ENCODE results near the gene HTR1D.
"Not testable (repeated sequence)": the region's sequence is repeated elsewhere in the genome, so short reads cannot be mapped to it uniquely, and the experiment has no call there.

Gene HTR1D, protein sequence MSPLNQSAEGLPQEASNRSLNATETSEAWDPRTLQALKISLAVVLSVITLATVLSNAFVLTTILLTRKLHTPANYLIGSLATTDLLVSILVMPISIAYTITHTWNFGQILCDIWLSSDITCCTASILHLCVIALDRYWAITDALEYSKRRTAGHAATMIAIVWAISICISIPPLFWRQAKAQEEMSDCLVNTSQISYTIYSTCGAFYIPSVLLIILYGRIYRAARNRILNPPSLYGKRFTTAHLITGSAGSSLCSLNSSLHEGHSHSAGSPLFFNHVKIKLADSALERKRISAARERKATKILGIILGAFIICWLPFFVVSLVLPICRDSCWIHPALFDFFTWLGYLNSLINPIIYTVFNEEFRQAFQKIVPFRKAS

DNA sequence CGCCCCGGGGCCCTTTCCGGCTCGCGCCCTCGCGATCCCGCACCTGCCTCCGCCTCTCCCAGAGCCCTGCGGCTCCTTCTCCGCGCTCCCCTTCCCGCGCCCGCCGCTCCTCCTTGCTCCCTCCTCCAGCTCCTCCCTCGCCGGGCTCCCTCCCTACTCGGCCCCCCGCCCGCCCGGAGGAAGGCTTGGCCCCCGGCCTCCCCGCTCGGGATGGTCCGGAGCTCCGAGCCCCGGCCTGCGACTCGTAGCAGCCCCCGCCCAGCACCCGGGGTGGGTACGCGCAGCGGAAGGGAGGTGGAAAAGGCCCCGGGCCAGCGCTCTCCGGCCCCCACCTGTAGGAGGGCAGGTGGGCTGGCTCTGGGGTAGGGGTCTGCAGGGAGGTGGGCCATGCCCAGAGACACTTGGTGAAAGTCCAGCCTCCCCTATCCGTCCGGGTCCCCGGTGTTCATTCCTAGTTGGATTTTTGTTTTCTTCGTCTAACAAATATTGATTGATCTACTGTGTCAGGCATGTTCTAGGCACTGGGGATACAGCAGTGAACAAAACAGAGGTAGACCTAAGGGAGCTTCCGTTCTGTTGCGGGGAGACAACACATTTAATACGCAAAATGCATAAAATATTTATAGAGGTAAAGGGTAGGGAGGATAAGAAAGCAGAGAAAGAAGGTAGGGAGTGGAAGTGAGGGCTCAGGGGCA is at the start of gene HTR1D:
TSS of gene HTR1D (minus strand) at position 82 of the 695 bp plus-strand sequence. CDS start 23,283 bp downstream, outside the sequence.
- DNase-seq: no peak

DNA sequence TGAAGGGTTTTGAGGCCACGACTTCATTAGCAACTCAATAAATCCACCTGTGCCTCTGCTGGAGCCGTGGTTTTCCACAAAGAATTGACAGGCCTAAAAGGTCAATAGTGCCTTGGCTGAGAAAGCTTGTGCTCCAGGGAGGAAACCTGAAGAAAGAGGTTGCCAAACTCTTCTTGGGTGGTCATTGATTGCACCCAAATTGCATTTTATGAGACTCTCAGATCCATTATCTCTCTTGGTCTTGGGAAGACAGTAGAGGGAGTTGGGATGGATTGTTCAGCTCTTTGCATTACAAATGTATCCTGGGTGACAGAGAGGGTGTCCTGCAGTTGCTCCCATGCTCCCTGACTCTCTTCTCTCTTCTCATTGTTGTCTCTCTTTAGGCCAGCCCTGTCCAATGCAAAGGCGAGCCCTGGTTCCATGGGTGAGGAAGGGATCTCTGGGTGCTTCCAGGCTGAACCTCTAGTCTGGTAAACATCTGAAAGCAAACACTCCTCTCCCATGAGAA is 46.1 kb upstream of the HTR1D start:
- no peak for DNase-seq

DNA sequence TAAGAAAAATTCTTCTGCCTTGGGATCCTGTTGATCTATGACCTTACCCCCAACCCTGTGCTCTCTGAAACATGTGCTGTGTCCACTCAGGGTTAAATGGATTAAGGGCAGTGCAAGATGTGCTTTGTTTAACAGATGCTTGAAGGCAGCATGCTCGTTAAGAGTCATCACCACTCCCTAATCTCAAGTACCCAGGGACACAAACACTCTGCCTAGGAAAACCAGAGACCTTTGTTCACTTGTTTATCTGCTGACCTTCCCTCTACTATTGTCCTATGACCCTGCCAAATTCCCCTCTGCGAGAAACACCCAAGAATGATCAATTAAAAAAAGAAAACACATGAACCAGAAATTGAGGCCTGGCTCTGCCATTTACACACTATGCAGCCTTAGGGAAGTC is 40.8 kb upstream of the HTR1D start:
- not testable (repeated sequence) for DNase-seq

DNA sequence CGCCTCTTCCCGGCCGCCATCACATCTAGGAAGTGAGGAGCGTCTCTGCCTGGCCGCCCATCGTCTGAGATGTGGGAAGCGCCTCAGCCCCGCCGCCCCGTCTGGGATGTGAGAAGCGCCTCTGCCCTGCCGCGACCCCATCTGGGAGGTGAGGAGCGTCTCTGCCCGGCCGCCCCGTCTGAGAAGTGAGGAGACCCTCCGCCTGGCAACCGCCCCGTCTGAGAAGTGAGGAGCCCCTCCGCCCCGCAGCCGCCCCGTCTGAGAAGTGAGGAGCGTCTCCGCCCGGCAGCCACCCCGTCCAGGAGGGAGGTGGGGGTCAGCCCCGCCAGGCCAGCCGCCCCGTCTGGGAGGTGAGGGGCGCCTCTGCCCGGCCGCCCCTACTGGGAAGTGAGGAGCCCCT is 40.1 kb upstream of the HTR1D start:
- DNase-seq: not testable (repeated sequence)

DNA sequence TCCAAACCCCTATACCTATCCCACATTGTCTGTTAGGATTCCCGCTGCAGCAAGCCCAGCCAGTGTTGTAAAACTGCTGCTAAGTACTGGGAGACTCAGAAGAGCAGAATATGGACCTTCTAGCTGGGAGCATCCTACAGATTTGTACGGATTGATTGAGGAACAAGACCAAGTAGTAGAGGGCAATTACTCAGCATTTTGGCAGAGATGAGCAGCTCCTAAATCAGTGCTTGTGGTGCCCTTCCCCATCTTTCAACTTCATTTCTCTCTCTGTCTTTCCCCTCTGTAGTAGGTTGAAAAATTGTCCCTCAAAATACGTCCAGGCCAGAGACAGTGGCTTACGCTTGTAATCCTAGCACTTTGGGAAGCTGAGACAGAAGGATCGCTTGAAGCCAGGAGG is 37.3 kb upstream of the HTR1D start:
- no peak for DNase-seq

DNA sequence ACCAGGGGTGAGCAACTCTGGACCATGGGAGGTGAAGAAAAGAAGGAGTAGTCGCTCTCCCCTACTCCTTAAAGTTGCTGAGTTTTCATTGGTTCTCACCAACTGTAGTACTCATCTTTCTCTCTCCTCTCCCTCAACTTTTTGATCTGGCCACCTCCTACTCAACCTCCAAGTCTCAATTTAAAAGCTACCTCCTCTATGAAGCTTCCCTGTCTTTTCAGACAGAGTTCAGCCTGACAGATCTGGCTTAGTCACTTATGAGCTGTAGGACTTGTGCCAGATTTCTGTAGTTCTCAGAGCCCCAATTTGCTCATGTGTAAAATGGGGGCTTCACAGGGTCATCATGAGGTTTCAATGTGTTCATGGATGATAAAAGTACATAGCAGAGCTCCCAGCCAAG is 34.5 kb upstream of the HTR1D start:
- no peak for DNase-seq

DNA sequence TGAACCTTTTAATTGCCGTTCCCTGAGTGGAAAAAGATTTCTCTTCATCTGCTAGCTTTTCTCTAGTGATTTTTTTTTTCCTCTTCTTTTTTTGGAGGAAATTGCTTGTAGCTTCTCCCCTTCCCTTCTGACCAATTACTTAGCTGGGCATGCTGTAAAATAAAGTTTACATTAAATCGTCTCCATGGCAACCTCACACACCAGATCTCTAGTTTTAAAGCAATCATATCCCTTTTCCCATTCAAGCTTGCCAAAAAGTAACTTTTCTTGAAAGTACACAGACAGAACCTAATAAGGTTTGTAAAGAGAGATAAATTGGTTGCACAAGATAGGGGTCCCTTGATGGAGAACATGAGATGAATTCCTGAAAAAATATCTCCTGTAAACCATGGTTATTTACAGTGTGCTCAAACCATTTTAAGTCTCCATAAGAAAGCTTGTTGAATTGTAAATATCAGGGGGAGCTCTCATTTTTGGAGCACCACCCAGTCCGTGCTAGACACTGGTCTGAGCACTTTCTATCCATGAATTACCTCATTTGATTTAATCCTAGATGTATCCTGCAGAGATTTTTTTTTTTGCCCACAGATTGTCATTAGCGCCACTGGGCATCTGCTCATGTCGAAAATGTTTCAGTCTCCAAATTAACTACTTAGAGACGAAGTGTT is 32.6 kb upstream of the HTR1D start:
- no peak for DNase-seq

DNA sequence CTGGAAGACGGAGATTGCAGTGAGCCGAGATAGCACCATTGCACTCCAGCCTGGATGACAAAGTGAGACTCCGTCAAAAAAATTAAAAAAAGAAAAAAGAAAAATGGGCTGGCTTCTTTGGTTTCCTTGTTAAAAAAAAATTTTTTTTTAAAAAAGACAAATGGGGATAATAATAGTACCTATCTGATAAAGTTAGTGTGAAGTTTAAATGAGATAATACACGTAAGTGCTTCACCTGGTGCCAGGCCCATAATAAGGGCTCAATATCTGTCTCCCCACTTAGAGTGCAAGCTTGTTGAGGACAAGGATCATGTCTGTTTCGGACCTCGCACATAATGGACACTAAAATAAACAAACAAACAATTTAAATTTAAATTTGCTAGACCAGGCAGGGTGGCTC is 30.0 kb upstream of the HTR1D start:
- DNase-seq: no peak

DNA sequence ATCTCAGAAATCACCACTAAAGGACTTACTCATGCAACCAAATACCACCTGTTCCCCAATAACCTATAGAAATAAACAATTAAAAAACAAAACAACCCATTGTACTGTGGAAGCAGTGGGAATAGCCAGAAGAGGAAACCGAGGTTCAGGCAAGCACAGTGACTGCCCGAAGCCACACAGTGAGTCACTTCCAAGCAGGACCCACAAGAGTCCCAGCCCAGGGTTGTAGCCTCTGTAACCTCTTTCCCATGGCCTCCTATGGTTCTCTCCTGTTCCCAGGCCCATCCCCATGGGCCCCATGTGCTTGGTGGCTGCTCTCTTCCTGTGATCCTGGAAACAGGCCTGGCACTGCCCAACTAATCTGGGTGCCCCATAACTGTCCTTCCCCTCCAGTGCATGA is 29.0 kb upstream of the HTR1D start:
- no peak for DNase-seq

DNA sequence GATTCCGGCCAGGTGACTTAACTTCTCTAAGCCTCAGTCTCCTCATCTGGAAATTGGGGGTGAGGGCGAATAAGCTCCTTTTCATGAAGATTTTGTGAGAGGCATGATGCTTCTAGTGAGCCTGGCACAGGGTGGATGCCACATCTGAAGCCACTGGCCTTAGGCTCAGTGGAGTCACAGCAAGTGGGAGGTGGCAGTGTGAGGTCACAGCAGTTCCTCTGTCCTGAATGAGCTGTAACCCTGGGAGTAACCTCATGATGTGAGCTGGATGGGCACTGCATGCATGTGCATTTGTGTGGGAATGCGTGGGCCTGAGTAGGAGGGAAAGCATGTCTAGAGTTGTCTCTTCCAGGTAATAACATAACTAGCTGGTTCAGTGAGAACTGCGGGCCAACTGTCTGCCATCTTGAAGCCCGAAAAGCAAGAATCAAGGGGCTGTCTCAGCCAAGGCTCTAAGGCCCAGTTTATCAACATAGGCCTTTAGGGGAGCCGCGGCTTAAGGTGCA is 27.0 kb upstream of the HTR1D start:
- DNase-seq: no peak

DNA sequence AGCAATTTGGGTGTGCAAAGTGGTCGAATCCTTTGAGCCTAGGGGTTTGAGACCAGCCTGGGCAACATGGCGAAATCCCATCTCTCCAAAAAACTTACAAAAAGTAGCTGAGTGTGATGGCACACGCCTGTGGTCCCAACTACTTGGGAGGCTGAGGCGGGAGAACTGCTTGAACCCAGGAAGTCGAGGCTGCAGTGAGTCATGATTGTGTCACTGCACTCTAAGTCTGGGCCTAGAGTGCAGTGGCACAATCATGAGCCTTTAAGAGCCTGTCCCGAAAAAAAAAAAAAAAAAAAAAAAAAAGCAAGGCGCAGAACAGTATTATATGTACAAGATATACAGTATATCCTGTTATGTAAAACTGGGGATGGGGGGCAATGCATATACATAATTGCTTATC is 25.1 kb upstream of the HTR1D start:
- no peak for DNase-seq

DNA sequence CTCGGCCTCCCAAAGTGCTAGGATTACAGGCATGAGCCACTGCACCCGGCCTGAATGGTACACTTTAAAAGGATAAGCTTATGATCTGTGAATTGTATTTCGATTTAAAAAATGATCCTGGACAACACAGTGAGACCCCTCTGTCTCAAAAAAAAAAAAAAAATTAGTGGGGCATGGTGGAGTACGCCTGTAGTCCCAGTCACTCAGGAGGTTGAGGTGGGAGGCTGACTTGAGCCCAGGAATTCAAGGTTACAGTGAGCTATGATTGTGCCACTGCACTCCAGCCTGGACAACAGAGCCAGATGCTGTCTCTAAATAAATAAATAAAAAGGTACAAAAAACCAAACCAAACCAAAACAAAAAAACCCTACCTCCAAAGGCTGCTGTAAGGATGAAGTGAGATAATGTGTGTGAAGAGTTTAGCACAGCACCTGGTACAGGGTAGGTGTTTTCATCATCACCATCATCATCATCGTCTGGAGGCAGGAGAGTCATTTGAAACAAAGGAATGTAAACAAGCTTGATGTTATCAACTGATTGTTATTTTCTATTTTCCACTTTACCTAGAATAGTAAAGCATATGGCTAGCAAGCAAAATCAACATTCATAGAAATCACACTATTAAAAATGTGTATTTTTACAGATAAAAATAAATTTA is 22.5 kb upstream of the HTR1D start:
- no peak for DNase-seq

DNA sequence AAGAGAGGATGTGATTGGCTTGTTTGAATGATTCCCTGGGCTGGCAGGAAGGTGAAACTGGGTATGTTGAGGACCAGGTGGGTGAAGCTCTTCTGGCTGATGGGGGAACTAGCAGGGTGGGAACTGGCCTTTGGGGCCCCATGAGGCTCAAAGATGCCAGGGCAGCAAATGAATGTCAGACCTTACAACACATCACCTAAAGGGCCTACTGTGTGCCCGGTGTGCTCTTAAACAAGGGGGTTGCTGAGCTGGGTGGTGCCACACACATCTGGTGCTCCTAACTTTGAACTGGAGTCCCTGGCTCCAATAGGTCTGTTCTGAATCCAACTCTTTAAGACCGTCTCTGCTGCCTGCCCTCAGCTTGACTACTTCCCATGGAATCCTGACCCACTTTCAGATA is 21.3 kb upstream of the HTR1D start:
- DNase-seq: no peak

DNA sequence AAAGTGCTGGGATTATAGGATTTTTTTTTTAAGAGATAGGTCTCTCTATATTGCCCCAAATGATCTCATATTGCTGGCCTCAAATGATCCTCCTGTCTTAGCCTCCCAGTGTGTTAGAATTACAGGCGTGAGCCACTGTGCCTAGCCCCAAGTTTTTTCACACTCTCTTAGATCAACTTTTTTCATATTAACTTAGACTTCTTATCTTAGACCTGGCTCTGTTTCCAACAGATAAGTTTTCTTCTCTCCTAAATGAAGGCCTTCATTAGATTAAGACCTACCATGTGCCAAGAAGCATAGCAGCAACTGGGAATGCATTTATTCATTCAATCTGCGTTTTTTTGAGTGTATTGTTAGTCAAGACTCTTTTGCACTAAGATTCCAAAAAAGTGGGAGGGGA is 20.2 kb upstream of the HTR1D start:
- no peak for DNase-seq

DNA sequence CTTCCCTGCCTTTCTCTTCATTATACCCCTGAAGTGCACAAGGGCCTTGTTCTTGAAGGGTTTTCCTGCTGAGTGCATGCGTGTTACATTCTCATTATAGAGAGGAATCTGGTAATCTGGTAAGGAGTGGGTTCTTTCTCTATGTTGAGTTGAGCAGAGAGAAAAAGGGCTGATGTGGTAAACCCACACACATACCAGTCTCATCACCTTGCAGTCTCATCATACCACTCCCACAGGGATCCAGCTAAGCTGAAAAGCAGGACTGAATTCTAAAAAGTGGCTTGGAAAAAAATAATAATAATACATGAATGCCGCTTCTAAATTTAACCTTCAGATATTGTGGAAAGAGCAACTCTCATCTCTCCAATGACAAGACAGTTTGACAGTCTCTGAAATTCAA is 10.5 kb upstream of the HTR1D start:
- DNase-seq: no peak

DNA sequence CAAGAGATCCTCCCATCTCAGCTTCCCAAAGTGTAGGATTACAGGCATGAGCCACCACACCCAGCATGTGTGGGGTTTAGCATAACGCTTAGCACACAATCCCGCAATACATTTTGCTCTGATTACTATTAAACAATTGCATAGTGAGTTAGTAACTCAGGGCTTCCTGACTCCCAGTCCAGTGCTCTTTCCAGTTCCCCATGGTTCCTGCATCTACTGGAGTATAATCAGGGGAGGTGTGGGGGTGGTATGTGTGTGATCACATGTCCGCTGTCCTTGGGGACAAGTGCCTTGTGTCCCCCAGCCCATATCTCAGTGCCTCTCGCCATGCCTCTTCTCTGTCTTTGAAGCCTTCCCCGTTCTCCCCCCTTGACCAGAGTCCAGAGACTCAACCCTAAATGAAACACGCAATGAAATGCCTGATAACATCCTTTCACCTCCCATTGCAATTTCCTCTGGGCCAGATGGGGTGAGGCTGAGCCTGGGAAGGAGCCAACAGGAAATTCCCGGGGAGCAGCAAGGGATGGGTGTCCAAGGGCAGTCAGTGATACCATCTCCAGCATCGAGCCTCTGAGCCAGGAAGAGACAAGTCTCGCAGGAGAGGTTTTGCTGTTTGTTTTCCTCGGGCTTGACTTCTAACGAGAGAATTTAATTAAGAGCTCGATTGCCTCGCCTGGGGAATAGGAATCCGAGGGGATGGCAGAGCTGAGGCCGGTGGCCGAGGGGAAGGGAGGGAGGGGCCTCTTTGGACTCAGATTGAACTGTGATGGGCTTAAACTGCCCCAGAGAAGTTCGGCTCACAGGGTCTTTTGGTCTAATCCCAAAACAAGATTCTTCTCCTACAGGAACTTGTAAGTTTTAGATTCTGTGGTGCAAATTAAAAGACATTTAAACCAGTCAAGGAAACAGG is 7.7 kb upstream of the HTR1D start:
- DNase-seq: no peak

DNA sequence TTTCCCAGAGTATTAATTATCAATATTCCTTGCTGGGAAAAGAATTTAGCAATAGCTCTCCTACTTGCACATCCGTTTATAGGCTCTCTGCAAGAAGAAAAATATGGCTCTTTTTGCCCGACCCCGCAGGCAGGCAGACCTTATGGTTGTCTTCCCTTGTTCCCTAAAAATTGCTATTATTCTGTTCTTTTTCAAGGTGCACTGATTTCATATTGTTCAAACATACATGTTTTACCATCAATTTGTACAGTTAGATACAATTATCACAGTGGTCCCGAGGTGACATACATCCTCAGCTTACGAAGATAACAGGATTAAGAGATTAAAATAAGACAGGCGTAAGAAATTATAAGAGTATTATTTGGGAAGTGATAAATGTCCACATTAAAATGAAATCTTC is 6.7 kb upstream of the HTR1D start:
- not testable (repeated sequence) for DNase-seq

DNA sequence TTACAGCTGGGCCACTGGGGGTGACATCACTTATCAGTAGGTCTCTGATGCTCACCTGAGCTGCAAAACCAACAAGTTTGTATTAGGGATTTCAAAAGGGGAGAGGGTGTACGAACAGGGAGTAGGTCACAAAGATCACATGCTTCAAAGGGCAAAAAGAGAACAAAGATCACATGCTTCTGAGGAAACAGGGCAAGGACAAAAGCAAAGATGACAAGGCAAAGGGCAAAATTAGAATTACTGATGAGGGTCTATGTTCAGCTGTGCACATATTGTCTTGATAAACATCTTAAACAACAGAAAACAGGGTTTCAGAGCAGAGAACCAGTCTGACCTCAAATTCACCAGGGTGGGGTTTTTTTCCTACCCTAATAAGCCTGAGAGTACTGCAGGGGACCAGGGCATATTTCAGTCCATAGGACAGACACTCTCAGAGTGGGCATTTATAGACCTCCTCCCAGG is 6.2 kb upstream of the HTR1D start:
- not testable (repeated sequence) for DNase-seq

DNA sequence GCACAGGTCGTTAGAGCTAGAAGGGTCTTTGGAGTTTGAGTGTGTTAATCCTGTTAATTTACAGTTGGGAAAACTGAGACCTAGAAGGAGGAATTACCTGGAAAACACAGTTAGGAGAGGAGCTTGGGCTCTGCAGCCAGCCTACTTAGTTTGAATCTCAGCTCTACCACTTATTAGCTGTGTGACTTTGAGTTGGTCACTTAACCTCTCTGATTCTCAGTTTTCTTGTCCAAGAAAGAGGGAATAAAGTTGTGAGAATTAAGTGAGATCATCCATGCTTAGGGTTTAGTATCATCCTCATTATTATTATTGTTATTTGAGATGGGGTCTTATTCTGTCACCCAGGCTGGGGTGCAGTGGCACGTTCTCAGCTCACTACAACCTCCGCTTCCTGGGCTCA is 5.4 kb upstream of the HTR1D start:
- no peak for DNase-seq

DNA sequence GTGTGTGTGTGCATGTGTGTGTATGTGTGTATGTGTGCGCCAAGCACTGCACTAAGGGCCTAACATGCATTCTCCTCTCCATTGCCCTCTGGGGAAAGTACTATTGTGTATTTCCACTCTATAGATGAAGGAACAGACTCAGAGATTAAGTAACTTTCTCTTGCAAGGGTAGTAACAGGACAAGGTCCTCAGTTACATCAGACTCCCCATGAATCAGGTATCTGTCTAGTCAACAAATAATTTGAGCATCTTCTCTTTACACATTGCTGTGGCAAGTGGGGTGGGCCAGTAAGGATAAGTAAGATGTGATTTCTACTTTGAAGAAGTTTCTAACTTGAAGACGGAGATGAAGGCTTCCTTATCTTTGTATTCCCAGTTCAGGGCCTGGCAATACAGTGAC is 5.0 kb upstream of the HTR1D start:
- no peak for DNase-seq

DNA sequence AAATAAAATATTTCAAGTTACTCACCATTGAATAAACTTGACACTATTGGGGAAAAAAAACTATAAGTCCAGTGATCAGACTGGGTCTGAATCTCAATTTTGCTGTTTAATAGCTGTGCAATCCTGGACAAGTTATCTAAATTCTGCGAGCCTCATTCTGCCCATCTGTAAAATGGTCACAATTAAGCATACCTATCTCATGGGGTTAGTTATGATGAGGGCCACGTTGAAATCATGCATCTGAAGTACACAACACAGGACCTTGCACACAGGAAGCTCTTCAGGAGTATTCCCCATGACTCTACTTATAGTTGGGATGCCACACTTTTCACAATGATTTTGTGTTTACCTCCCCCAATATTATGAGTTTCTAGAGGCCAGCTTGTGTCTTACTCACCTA is 3.8 kb upstream of the HTR1D start:
- no peak for DNase-seq

Data from NK-92 treated with Interleukin-12 subunit alpha and Interleukin-12 subunit beta, amount 100 ng/mL, for 24 hours (cell line).